Activated T-cell treated with anti-CD3 and anti-CD28 coated beads, Interleukin-2, amount 50 U/mL, for 48 hours (primary cell): ENCODE measurements around the gene CCNL2.
A peak's percentile ranks its signal among the peaks of the same experiment; 100 is the strongest.

Experiments
- DNase-seq, 2 experiments: peaks; one replicate each; pipeline ENCODE4 v3.0.0-alpha.2; 2020

CCNL2 gene

GRCh38 chr1:1355416-1355815 is 43.7 kb downstream of the CCNL2 start:
- DNase-seq: peak in 1 of 2 experiments; percentile 57

- no peak for DNase-seq
These were observed 44.6 kb downstream of the CCNL2 start for GRCh38 chr1:1354271-1355247.

GRCh38 chr1:1353389-1354151 is 45.6 kb downstream of the CCNL2 start:
- no peak for DNase-seq

- DNase-seq: no peak
These were observed 46.2 kb downstream of the CCNL2 start for GRCh38 chr1:1352786-1353388.

GRCh38 chr1:1351511-1352427 is 47.4 kb downstream of the CCNL2 start:
- no peak for DNase-seq

GRCh38 chr1:1349256-1350012 is 49.7 kb downstream of the CCNL2 start, which contains the start of gene DVL1:
Gene DVL1, minus strand, starts transcription at chr1:1349418. Its CDS starts 353 bp downstream, at chr1:1349065.
- DNase-seq: peak; percentile 71 to 77

- peak in 1 of 2 experiments; percentile 42 for DNase-seq
These were observed 50.5 kb downstream of the CCNL2 start for GRCh38 chr1:1348420-1349255.

GRCh38 chr1:1347663-1348419 is 51.3 kb downstream of the CCNL2 start:
- no peak for DNase-seq

GRCh38 chr1:1347026-1347595 is 52.0 kb downstream of the CCNL2 start:
- no peak for DNase-seq

- no peak for DNase-seq
These were observed 52.6 kb downstream of the CCNL2 start for GRCh38 chr1:1346501-1346890.

GRCh38 chr1:1345860-1346500 is 53.2 kb downstream of the CCNL2 start:
- no peak for DNase-seq

- DNase-seq: no peak
These were observed 53.8 kb downstream of the CCNL2 start for GRCh38 chr1:1345384-1345783.

GRCh38 chr1:1344655-1345361 is 54.3 kb downstream of the CCNL2 start:
- peak; percentile 71 to 76 for DNase-seq

- no peak for DNase-seq
These were observed 55.2 kb downstream of the CCNL2 start for GRCh38 chr1:1343811-1344421.

GRCh38 chr1:1342584-1343115 is 56.5 kb downstream of the CCNL2 start:
- no peak for DNase-seq

GRCh38 chr1:1342061-1342562 is 57.0 kb downstream of the CCNL2 start:
- no peak for DNase-seq

GRCh38 chr1:1341549-1342021 is 57.5 kb downstream of the CCNL2 start:
- DNase-seq: no peak
